GM19099 (cell line): ENCODE data around the gene RGS4.

ENCODE experiments used
- POLR2A ChIP-seq: IDR thresholded peaks from 3 replicates; pipeline ENCODE4 v1.6.1; 2011; ENCODE audit warnings: low read depth; ENCODE audit not compliant: insufficient read length; ENCODE audit errors: extremely low read depth

Gene RGS4

DNA sequence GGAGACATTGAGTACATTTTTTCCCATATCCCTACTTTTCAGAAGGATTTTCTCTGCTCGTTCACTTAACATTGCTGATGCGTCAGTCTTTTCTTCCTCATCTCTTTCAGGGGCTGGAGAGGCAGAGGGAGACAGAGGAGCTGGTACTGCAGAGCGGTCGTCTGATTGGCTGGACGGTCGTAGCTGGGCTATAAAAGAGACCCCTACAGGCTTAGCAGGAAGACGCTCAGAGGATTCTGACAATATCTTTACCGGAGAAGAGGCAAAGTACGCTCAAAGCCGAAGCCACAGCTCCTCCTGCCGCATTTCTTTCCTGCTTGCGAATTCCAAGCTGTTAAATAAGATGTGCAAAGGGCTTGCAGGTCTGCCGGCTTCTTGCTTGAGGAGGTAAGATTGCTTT, at the start of gene RGS4:
RGS4 (plus strand) TSS at position 220 of the 400 bp plus-strand sequence; CDS start at position 344, 124 bp downstream.
- TF ChIP-seq POLR2A: no peak

DNA sequence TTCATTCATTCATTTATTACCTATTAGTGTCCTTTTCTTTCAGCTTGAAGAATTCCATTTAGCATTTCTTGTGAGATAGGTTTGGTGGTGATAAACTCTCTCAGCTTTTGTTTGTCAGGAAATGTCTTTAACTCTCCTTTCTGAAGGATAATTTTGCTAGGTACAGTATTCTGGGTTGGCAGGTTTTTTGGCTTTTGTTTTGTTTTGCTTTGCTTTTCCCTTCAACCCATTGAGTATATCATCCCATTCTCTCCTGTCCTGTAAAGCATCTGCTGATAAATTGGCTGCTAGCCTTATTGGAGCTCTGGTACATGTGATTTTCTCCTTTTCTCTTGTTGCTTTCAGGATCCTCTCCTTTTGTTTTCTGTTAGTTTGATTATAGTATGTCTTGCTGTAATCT, 47.0 kb upstream of the RGS4 start:
- no peak for TF ChIP-seq POLR2A

DNA sequence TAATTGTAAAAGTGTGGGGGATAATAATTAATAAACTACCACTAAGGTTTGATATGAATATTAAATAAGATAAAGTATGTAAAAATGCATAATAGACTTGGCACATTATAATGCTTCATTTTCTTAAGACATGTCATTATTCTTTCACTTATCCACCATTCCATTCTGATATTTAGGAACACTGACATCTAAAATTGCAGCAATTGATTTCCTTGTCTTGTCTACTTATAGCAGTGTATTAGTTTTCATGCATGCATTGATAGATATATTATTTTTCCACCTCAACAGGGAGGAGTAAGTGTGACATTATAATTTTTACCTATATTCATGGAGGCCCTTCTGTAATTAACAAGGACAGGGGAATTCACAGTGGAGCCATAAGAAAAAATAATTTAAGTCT, 41.6 kb upstream of the RGS4 start:
- TF ChIP-seq POLR2A: no peak

DNA sequence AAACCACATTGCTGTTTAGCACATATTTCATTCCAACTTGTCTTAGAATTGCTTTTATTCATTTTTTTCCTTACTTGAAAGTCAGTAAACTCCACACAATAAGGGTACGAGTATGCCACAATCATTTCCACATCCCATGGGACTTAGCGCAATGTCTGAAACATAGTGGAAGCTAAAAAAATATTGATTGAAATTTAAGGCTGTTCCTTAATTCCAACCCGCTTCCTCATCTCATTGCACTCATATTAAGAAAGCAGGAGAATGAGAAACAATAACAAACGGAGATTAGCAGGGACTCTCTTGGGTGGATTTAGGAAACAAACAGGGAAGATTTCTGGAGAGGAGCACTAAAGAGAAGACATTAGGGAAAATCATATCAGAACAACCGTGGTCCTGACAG, 39.3 kb upstream of the RGS4 start:
- TF ChIP-seq POLR2A: no peak

DNA sequence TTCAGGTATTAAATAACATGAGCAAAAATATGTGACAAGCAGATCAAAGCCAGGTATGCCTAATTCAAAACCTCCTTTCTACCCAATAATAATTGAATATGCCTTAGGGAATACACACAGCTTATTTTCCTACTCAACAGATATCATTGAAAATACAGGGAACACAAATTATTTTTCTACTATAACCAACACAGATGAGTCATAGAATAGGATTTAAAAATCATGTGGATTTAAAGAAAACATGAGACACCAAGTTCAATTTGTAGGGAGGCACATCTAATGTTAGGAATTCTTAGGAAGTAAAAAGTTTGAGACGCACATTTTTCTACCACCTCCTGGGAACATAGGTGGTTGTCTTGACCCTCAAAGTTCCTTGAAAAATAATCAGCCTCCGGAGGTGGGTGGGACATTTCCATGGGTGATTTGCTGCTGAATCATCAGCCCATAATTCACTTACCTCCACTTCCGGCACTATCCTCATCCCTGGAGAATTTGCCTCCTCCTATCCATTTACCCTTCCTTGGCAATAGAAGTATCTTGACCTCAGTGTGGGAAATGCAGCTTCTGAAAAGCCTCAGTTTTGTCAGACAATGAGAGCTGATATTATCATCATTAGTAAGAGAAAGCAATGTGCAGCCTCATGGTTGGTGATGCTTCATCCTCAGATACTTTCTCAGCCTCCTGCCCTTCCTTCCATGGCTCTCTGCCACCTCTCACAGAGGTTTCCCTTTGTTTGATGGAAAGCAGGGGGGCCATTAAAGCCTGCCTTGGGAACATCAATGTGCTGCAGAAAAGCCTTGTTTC, 33.5 kb upstream of the RGS4 start:
- TF ChIP-seq POLR2A: no peak

DNA sequence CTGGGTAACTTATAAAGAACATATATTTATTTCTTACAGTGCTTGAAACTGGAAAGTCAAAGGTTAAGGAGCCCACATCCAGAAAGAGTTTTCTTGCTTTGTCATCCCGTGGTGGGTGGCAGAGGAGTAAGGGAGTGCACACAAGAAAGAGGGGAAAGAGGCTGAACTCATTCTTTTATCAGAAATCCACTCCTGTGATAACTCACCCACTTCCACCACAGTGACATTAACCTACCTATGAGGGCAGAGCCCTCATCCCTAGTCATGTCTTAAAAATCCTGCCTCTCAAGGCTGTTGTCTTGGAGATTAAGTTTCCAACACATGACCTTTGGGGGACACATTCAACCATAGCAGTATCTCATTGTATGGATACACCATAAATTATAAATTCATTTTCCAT, 32.5 kb upstream of the RGS4 start:
- TF ChIP-seq POLR2A: no peak

DNA sequence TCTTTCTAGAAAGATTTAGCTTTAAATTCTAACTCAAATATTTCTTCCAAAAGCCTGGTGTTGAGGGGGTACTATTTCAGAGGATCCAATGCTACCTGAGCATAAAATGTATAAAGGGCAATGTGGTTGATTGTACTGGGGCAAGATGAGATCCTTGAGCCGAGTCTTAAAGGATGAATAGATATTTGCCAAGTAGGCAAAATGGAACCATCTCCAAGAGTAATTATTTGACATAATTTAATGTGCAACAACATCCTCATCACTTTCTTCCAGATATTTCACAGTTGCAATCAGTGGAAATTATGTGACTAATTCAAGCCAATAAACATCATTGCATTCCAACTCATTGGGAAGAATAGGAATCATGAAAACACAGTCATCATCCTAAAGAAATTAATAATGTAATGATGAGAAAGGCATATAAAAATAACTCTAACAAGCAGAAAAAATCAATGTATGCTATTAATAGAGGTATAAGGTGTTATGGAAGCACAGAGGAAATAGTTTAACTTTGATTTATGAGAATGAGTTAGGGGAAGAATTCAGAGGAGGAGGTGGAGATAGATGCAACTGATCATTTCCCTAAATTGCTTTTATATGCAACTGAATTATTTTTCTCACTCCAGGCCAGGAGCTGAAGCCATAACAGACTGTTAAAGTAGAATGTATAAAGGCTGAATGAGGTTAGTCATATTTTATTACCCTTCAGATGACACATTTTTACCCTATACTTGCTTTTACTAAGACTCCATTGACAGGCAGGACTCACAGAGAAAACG, 30.0 kb upstream of the RGS4 start:
- no peak for TF ChIP-seq POLR2A

DNA sequence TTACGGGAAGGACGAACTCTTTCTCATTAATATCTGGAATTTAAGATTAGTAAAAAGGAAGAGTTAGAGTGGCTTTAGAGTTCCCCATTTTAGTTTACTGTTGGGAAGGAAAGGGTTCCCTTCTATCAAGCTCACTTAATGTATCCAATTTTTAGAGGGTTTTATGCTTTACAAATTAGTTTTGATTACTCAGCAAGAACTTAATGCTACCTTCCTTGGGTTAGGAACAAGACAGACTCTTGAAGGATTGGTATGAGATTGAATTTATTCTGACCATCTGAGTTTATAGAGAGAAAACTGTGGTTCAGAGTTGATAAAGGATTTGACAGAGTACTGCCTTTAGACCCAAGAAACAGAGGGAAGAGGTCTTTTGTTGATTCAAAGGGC, 29.5 kb upstream of the RGS4 start:
- TF ChIP-seq POLR2A: no peak

DNA sequence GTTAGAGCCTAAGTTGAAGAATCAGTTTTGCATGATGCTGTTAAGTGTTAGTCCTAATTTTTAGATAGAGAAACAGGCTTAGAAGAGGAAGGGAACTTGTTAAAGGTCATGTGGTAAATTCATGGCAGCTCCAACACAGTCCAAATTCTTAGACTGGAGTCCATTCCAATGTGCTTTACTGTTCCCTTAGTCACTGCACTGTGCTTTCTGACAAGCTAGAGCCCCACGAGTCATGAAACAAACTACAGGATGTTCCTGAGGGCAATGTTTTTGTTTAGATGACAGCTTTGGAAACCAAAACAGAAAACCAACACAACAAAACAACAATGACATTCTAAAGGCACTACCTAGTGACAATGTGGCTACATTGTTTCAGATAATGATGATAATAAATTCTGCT, 23.1 kb upstream of the RGS4 start:
- no peak for TF ChIP-seq POLR2A

DNA sequence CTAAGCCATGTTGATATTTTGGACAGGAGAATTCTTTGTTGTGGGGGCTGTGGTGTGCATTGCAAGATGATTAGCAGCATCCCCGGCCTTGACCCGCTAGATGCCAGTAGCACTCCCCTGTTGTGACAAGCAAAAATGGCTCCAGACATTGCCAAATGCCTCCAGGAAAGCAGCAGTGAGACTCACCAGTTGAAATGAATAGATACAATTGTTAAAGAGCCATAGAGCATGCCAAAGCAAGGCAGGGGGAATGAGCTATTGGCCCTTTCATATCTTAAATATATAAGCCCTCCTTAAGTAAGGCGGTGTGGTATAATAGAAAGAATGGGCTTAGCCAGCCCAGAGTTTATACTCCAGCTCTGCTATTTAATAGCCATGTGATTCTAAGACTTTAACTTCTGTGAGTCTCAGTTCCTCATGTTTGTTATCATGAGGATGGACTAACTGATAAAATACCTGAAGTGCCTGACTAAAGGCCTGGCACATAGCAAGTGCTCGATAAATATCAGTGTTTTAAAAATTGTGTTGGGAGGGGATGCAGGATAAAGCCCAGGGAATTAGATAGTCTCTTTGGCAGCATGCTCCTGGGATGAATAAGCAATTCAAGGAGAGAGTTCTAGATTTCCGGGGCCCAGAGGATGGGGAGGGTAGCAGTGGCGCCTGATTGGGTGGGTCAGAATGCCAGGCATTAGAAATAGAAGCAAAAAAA, 21.1 kb upstream of the RGS4 start:
- TF ChIP-seq POLR2A: no peak

DNA sequence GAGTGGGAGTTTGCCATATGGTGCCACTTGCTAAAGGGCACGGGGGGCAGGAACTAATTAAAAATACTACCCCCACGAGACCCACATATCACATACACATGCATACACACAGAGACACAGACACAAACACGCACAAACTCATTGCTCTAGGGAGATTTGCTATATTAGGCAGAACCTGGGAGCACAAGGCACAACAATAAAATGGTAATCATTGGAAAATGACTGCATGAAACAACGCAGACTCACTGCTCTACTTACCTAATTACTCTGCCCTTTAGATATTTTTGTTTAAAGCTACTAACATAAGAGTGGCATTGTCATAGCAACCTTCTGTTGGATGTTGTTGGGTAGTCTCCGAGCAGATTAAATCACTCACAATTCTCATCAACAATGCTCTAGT, 20.3 kb upstream of the RGS4 start:
- TF ChIP-seq POLR2A: no peak

DNA sequence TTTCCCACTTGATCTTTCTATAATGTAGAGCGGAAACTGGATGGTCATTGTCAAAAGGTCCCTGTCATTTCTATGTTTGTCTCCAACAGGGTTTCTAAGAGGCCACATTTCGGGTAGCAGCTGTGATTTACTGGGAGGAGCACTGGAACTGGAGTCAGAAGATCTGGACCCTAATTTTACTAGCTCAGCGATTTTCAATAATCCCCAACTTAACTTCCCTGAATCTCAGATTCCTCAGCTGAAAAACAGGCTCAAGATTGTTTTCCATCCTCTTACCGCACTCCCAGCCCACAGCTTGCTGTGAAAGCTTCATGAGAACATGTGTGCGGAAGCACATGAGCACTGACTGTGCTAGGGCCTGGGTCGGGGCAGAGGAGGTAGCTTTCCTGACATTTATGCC, 19.9 kb upstream of the RGS4 start:
- no peak for TF ChIP-seq POLR2A

DNA sequence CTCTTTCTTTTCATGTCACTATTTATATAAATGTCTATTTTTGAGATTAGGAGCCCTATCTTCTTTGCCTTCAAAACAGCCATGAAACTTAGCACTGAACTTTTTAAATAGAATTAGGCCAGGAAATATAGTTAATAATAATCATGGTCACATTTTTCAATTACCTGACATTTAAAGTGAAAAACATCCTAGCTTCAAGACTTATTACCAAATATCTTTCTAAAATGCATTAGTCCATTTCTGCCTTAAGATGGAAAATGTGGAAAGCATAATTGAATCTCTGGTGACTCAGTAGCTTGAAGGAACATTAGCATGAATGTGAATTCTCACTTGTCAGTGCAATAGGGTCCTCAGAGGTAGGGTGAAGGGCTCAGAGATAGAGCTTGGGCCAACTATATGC, 18.7 kb upstream of the RGS4 start:
- no peak for TF ChIP-seq POLR2A

DNA sequence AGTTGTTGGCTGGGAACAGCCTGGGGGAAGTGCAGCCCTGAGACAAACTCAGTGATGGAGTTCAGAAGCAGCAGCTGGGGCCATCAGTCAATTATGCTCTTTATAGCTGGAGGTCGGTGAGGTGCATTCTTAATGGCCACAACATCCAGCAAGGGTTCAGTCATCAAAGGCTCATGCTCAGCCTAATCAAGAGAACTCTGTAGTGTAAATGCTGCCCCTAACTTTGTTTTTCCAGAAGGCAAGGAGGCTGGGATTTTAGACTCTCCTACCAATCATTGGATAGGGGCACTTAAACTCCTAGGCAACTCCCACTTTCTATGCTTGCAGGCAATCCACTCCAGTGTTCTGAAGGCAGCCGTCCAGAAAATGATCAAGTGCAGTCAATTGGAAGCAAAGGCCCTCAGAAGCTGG, 15.0 kb upstream of the RGS4 start:
- TF ChIP-seq POLR2A: no peak

DNA sequence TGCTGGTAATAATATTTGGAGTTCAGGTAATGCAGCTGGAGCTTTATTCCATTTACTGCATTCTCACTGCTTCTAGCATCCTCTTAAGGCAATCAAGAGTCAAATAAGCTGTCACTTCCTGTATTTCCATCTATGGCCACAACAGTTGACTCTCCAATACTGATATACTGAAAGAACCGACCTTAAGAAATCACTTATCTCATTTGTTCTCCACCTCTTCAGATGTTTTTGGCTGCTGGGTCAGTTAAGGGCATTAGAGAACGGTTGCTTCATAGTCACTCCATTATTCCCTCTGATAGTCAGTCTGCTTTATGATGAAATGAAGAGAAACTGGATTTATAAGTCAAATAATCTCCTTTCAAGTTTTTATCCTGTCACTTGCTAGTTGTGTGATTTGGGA, 14.2 kb upstream of the RGS4 start:
- no peak for TF ChIP-seq POLR2A

DNA sequence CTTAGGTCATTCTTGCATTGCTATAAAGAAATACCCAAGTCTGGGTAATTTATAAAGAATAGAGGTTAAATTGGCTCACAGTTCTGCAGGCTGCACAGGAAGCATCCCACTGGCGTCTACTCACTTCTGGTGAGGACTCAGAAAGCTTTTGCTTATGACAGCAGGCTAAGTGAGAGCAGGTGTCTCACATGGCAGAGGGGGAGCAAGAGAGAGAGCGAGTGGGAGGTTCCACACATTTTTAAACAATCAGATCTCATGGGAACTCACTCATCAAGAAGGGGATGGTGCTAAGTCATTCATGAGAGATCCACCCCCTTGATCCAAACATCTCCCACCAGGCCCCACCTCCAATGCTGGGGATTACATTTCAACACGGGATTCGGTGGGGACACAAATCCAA, 13.6 kb upstream of the RGS4 start:
- TF ChIP-seq POLR2A: no peak

DNA sequence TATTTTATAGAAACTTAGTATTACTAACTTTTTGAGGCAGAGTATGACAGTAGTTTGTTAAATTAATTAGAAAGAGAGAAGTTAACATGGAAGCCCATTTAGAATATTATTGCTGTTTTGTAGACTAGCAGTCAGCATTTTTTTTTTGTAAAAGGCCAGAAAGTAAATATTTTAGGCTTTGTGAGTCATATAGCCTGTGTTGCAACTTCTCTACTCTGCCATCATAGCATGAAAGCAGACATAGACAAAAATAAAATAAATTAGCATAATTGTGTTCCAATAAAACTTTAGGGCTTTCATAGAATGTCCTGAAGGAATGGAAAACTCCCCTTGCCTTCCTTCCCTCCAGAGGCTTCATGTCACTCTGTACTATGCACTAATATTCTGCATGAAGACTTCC, 12.3 kb upstream of the RGS4 start:
- TF ChIP-seq POLR2A: no peak
